ENCODE measurements around the gene IGLL1. TPM values are rescaled to one million over a fixed set of nuclear protein-coding genes. Genes with fewer than 3 reads are reported as not detected.

IGLL1 gene
- total and polyA plus RNA-seq, 2 donors (not counting 3 experiments of a cell fraction or from before 2014, with no cell fraction given), result not detected

DNA sequence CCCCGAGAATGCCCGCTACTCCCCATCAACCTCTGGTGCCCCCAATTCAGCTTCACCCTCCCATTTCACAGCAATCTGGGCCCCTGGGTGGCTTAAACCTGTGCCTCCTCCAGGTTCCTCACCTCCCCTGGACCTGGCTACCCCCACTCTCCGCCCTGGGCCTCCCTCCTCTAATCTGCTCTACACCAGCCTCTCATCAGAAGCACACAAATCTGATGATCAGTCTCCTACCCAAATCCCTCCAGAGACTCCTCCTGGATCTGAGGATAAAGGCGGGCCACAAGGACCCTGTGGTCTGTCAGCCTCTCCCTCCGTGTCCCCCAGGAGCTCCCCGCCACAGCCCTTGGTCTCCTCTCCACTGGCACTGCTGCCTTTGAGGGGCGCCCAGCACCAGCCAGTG is 23.2 kb upstream of the IGLL1 start:
- BruUV-seq (replicated peaks), result no TSS peak
- Histone ChIP-seq H3K79me2 (ENCODE audit: control insufficient read depth, insufficient read depth, low read length) (no peaks in the 10 kb centered on the region), H4K20me1 (replicated peaks; ENCODE audit: control insufficient read depth, extremely low read depth, insufficient read depth, low read length) (no peaks in the 10 kb centered on the region), H2AFZ (ENCODE audit: low read depth, low read length) (no peak overlapping the region), H3K27ac (ENCODE audit: insufficient read depth, low read depth, low read length) (no peak overlapping the region), H3K4me3 (replicated peaks in 1 of 3; ENCODE audit: insufficient read depth in 1 of 3, low read depth in 1 of 3, low read length in 3 of 3) (no peak overlapping the region), H3K4me2 (ENCODE audit: insufficient read depth, low read length) (no peak overlapping the region), H3K27me3 (ENCODE audit: control insufficient read depth in 2 of 2, insufficient read depth in 2 of 2, low read length in 2 of 2) (no peaks in the 10 kb centered on the region), H3K9ac (replicated peaks; ENCODE audit: extremely low read depth, insufficient read depth, low read length) (no peak overlapping the region), H3K36me3 (ENCODE audit: control insufficient read depth in 2 of 2, extremely low read depth in 1 of 2, insufficient read depth in 2 of 2, low read length in 2 of 2) (no peaks in the 10 kb centered on the region), H3K4me1 (ENCODE audit: control insufficient read depth, extremely low read depth, insufficient read depth, low read length) (no peaks in the 10 kb centered on the region), H3K9me1 (replicated peaks; ENCODE audit: control insufficient read depth, extremely low read depth, insufficient read depth, low read length) (no peaks in the 10 kb centered on the region), H3K9me3 (replicated peaks; ENCODE audit: control insufficient read depth, insufficient read depth, low read length) (no peaks in the 10 kb centered on the region)
- ChIA-PET POLR2A (no interaction called here), CTCF (no interaction called here)
- TF ChIP-seq, protein P1, sequence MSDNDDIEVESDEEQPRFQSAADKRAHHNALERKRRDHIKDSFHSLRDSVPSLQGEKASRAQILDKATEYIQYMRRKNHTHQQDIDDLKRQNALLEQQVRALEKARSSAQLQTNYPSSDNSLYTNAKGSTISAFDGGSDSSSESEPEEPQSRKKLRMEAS (IDR thresholded peaks at IDR 0.05; ENCODE audit: insufficient read depth, insufficient read length), result no peak
- TF ChIP-seq, protein P2, sequence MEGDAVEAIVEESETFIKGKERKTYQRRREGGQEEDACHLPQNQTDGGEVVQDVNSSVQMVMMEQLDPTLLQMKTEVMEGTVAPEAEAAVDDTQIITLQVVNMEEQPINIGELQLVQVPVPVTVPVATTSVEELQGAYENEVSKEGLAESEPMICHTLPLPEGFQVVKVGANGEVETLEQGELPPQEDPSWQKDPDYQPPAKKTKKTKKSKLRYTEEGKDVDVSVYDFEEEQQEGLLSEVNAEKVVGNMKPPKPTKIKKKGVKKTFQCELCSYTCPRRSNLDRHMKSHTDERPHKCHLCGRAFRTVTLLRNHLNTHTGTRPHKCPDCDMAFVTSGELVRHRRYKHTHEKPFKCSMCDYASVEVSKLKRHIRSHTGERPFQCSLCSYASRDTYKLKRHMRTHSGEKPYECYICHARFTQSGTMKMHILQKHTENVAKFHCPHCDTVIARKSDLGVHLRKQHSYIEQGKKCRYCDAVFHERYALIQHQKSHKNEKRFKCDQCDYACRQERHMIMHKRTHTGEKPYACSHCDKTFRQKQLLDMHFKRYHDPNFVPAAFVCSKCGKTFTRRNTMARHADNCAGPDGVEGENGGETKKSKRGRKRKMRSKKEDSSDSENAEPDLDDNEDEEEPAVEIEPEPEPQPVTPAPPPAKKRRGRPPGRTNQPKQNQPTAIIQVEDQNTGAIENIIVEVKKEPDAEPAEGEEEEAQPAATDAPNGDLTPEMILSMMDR (IDR thresholded peaks at IDR 0.05; ENCODE audit: extremely low read depth in 1 of 2, insufficient read depth in 1 of 2, low read depth in 1 of 2, low read length in 2 of 2), result no peak
- no peak for TF ChIP-seq JUN (IDR thresholded peaks at IDR 0.05; ENCODE audit: borderline replicate concordance, insufficient read depth, insufficient read length, low read depth)
- no peak for TF ChIP-seq POLR2AphosphoS5 (IDR thresholded peaks at IDR 0.05; ENCODE audit: insufficient read depth, low read depth, low read length)
- TF ChIP-seq POLR2A (IDR thresholded peaks at IDR 0.05; ENCODE audit: low read depth, low read length), result no peak
- no peak for TF ChIP-seq GATA2 (IDR thresholded peaks at IDR 0.05; ENCODE audit: insufficient read depth, insufficient read length, low read depth, low read length)
- TF ChIP-seq MYC (IDR thresholded peaks at IDR 0.05; ENCODE audit: low read depth, low read length), result no peak
- no peak for TF ChIP-seq EZH2 (IDR thresholded peaks at IDR 0.05; ENCODE audit: borderline replicate concordance, low read depth, low read length, severe bottlenecking)
- no peak for TF ChIP-seq FOS (IDR thresholded peaks at IDR 0.05; ENCODE audit: borderline replicate concordance, insufficient read depth, low read length)
- DNase-seq (ENCODE audit: low read depth, low spot score) (no peak), FAIRE-seq (no peak)
- dilution Hi-C loops (cut with MboI; ENCODE audit: extremely low pct_ligation_motif_present, low sequenced_read_pairs) (no loop called here), intact Hi-C loops (cut with micrococcal nuclease) (no loop called here)
